Mesenchymal stem cell (in vitro differentiated cells and primary cell): ENCODE measurements around the gene GNA14.

Experiments used
- DNase-seq: peaks from one replicate; pipeline ENCODE4 v3.0.0-alpha.2; 2013
- H2AFZ ChIP-seq: one replicate; pipeline ENCODE4 v1.6.1; 2013; ENCODE audit warnings: low read depth, mild to moderate bottlenecking, control low read depth, inconsistent platforms, low read length, moderate library complexity
- H2AK5ac ChIP-seq: 2 replicates; pipeline ENCODE4 v1.6.1; 2013; ENCODE audit warnings: low read length, moderate library complexity, mild to moderate bottlenecking, inconsistent platforms; ENCODE audit not compliant: severe bottlenecking
- H2BK120ac ChIP-seq: one replicate; pipeline ENCODE4 v1.6.1; 2013; ENCODE audit warnings: low read depth, mild to moderate bottlenecking, inconsistent platforms, low read length, moderate library complexity
- H2BK12ac ChIP-seq, 2 experiments: one replicate each; pipeline ENCODE4 v1.6.1; 2013; ENCODE audit warnings: inconsistent platforms in 2 of 2, low read length in 2 of 2, mild to moderate bottlenecking in 2 of 2, moderate library complexity in 2 of 2, control low read depth in 1 of 2
- H2BK15ac ChIP-seq: one replicate; pipeline ENCODE4 v1.6.1; 2013; ENCODE audit warnings: mild to moderate bottlenecking, low read depth, inconsistent platforms; ENCODE audit not compliant: poor library complexity, severe bottlenecking
- H2BK5ac ChIP-seq: 2 replicates; pipeline ENCODE4 v1.6.1; 2013; ENCODE audit warnings: low read depth, mild to moderate bottlenecking, low read length, control low read depth, inconsistent platforms; ENCODE audit not compliant: poor library complexity, severe bottlenecking
- H3K14ac ChIP-seq, 2 experiments: one replicate each; pipeline ENCODE4 v1.6.1; 2013; ENCODE audit warnings: inconsistent platforms in 2 of 2, low read length in 2 of 2, control low read depth in 1 of 2, mild to moderate bottlenecking in 1 of 2, moderate library complexity in 1 of 2
- H3K18ac ChIP-seq, 2 experiments: one replicate each; pipeline ENCODE4 v1.6.1; 2013; ENCODE audit warnings: inconsistent platforms in 2 of 2, low read length in 2 of 2, control low read depth in 1 of 2, low read depth in 1 of 2, mild to moderate bottlenecking in 1 of 2
- H3K23ac ChIP-seq, 2 experiments: one replicate each; pipeline ENCODE4 v1.6.1; 2013; ENCODE audit warnings: inconsistent platforms in 2 of 2, low read length in 2 of 2, mild to moderate bottlenecking in 2 of 2, moderate library complexity in 2 of 2, control low read depth in 1 of 2
- H3K27ac ChIP-seq: 2 replicates; pipeline ENCODE4 v1.5.1; 2013; ENCODE audit warnings: mild to moderate bottlenecking, moderate library complexity, low read length, control low read depth, inconsistent platforms; ENCODE audit not compliant: poor library complexity, severe bottlenecking
- H3K27me3 ChIP-seq, 2 experiments: 2 replicates each; pipeline versions ENCODE4 v1.6.1 to v1.7.0; 2013; ENCODE audit warnings: low read length in 2 of 2, mild to moderate bottlenecking in 2 of 2, moderate library complexity in 2 of 2, control low read depth in 1 of 2, inconsistent platforms in 1 of 2; ENCODE audit not compliant: control insufficient read depth in 1 of 2, insufficient read depth in 1 of 2
- H3K36me3 ChIP-seq, 2 experiments: 2 replicates each; pipeline versions ENCODE4 v1.6.1 to v1.7.0; 2013; ENCODE audit warnings: low read length in 2 of 2, control low read depth in 1 of 2, inconsistent platforms in 1 of 2, low read depth in 1 of 2, mild to moderate bottlenecking in 1 of 2; ENCODE audit not compliant: insufficient read depth in 2 of 2, control insufficient read depth in 1 of 2
- H3K4ac ChIP-seq, 2 experiments: one replicate each; pipeline ENCODE4 v1.6.1; 2013; ENCODE audit warnings: inconsistent platforms in 2 of 2, low read length in 2 of 2, mild to moderate bottlenecking in 2 of 2, moderate library complexity in 2 of 2, control low read depth in 1 of 2, low read depth in 1 of 2
- H3K4me1 ChIP-seq: 2 replicates; pipeline ENCODE4 v1.6.1; 2013; ENCODE audit warnings: low read depth, low read length, control low read depth; ENCODE audit not compliant: control insufficient read depth, insufficient read depth
- H3K4me2 ChIP-seq: 2 replicates; pipeline ENCODE4 v1.6.1; 2013; ENCODE audit warnings: low read length, mild to moderate bottlenecking, inconsistent platforms; ENCODE audit not compliant: poor library complexity, severe bottlenecking
- H3K4me3 ChIP-seq, 2 experiments: 2 replicates each; pipeline versions ENCODE4 v1.5.1 to v1.7.0; 2013; ENCODE audit warnings: low read length in 2 of 2, mild to moderate bottlenecking in 2 of 2, control low read depth in 1 of 2, low read depth in 1 of 2; ENCODE audit not compliant: insufficient read depth in 1 of 2
- H3K79me1 ChIP-seq: replicated peaks from 2 replicates; pipeline ENCODE4 v1.6.1; 2013; ENCODE audit warnings: mild to moderate bottlenecking, control low read depth, low read length, inconsistent platforms; ENCODE audit not compliant: poor library complexity, severe bottlenecking
- H3K9ac ChIP-seq: 2 replicates; pipeline ENCODE4 v1.7.0; 2013; ENCODE audit warnings: mild to moderate bottlenecking, low read length, moderate library complexity
- H3K9me3 ChIP-seq: 2 replicates; pipeline ENCODE4 v1.7.0; 2013; ENCODE audit warnings: mild to moderate bottlenecking, low read length; ENCODE audit not compliant: control insufficient read depth
- H4K8ac ChIP-seq: one replicate; pipeline ENCODE4 v1.6.1; 2013; ENCODE audit warnings: inconsistent platforms, mild to moderate bottlenecking, low read length, moderate library complexity
- H4K91ac ChIP-seq: one replicate; pipeline ENCODE4 v1.6.1; 2013; ENCODE audit warnings: mild to moderate bottlenecking, low read length, inconsistent platforms
- WGBS: methylation state at CpG from one replicate; pipeline ENCODE4 v1.1.7; 2013; ENCODE audit warnings: mixed read lengths; 5-methylcytosine and 5-hydroxymethylcytosine counted together

Gene GNA14

DNA sequence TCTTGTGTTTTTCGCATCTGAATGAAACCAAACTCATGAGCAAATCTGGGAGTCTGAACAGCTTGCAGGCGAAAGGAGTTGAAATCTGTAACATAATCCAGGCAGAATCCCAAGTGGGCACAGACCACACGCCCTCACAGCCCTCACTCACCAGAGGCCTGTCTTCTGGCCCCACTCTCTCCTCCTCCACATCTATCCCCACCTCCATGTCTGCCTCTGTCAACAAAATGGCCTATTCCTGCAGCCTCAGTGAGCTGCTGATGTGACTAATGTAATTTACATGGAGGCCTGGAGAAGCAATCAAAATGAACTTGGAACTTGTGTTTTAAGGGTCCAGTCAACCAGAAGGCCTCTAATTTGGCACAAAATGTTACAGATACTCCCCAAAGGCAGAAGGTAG lies 136.6 kb downstream of the GNA14 start:
- Histone ChIP-seq H3K27ac (no peak overlapping the region), H3K36me3 (no peaks in the 10 kb centered on the region), H3K27me3 (no peaks in the 10 kb centered on the region), H3K4me3 (no peak overlapping the region), H3K4me1 (peaks cover 4% of the 10 kb centered on the region), H3K9ac (no peak overlapping the region), H2BK120ac (no peak overlapping the region), H3K9me3 (no peaks in the 10 kb centered on the region), H2BK12ac (no peak overlapping the region), H3K18ac (peak overlapping the region in 1 of 2 experiments; percentile 59), H3K79me1 (no peaks in the 10 kb centered on the region), H4K91ac (no peak overlapping the region), H3K4me2 (no peak overlapping the region), H2AK5ac (no peak overlapping the region), H2AFZ (no peak overlapping the region), H3K14ac (no peak overlapping the region), H2BK15ac (no peak overlapping the region), H3K23ac (no peak overlapping the region), H4K8ac (no peak overlapping the region), H3K4ac (no peak overlapping the region), H2BK5ac (no peak overlapping the region)
- DNase-seq = no peak
- WGBS = 90% methylated on average over 3 of the region's 3 CpGs

GRCh38 chr9:77510666-77511065 lies 137.5 kb downstream of the GNA14 start:
- H2BK12ac ChIP-seq = no peak overlapping the region
- H2BK120ac ChIP-seq = no peak overlapping the region
- no peak overlapping the region for H3K9ac ChIP-seq
- no peak overlapping the region for H4K8ac ChIP-seq
- H3K4me3 ChIP-seq = no peak overlapping the region
- no peaks in the 10 kb centered on the region for H3K9me3 ChIP-seq
- no peak overlapping the region for H3K4ac ChIP-seq
- H3K14ac ChIP-seq = no peak overlapping the region
- no peak overlapping the region for H3K18ac ChIP-seq
- H3K23ac ChIP-seq = no peak overlapping the region
- peaks cover 4% of the 10 kb centered on the region for H3K4me1 ChIP-seq
- H4K91ac ChIP-seq = no peak overlapping the region
- no peak overlapping the region for H2AFZ ChIP-seq
- H2BK5ac ChIP-seq = no peak overlapping the region
- H3K4me2 ChIP-seq = no peak overlapping the region
- no peak overlapping the region for H2AK5ac ChIP-seq
- no peak overlapping the region for H2BK15ac ChIP-seq
- no peaks in the 10 kb centered on the region for H3K27me3 ChIP-seq
- 84% methylated on average over 3 of the region's 3 CpGs for WGBS
- H3K79me1 ChIP-seq = no peaks in the 10 kb centered on the region
- no peak for DNase-seq
- no peaks in the 10 kb centered on the region for H3K36me3 ChIP-seq
- no peak overlapping the region for H3K27ac ChIP-seq

GRCh38 chr9:77508396-77508795 lies 139.7 kb downstream of the GNA14 start:
- H3K9me3 ChIP-seq = no peaks in the 10 kb centered on the region
- no peak overlapping the region for H3K4me2 ChIP-seq
- no peak overlapping the region for H4K91ac ChIP-seq
- H4K8ac ChIP-seq = no peak overlapping the region
- H3K23ac ChIP-seq = no peak overlapping the region
- no peak overlapping the region for H2BK12ac ChIP-seq
- no peak overlapping the region for H2BK120ac ChIP-seq
- H3K36me3 ChIP-seq = no peaks in the 10 kb centered on the region
- no peak overlapping the region for H3K4ac ChIP-seq
- H3K79me1 ChIP-seq = no peaks in the 10 kb centered on the region
- H2BK15ac ChIP-seq = no peak overlapping the region
- no peak overlapping the region for H3K4me3 ChIP-seq
- H2AFZ ChIP-seq = no peak overlapping the region
- no peaks in the 10 kb centered on the region for H3K4me1 ChIP-seq
- no peak overlapping the region for H2BK5ac ChIP-seq
- WGBS = 67% methylated on average over 2 of the region's 3 CpGs
- no peaks in the 10 kb centered on the region for H3K27me3 ChIP-seq
- no peak overlapping the region for H2AK5ac ChIP-seq
- no peak overlapping the region for H3K9ac ChIP-seq
- peak overlapping the region in 1 of 2 experiments; percentile 51 for H3K18ac ChIP-seq
- no peak overlapping the region for H3K14ac ChIP-seq
- peak; percentile 27 for DNase-seq
- H3K27ac ChIP-seq = no peak overlapping the region

GRCh38 chr9:77507212-77507961 lies 140.7 kb downstream of the GNA14 start:
- Histone ChIP-seq H3K18ac (no peak overlapping the region), H3K9ac (no peak overlapping the region), H3K4ac (no peak overlapping the region), H3K27ac (no peak overlapping the region), H2BK12ac (no peak overlapping the region), H2BK15ac (no peak overlapping the region), H3K27me3 (no peaks in the 10 kb centered on the region), H2BK120ac (no peak overlapping the region), H3K36me3 (no peaks in the 10 kb centered on the region), H3K14ac (no peak overlapping the region), H4K8ac (no peak overlapping the region), H3K9me3 (no peaks in the 10 kb centered on the region), H3K79me1 (no peaks in the 10 kb centered on the region), H3K23ac (no peak overlapping the region), H3K4me3 (no peak overlapping the region), H4K91ac (no peak overlapping the region), H3K4me1 (no peaks in the 10 kb centered on the region), H3K4me2 (no peak overlapping the region), H2BK5ac (no peak overlapping the region), H2AFZ (no peak overlapping the region), H2AK5ac (no peak overlapping the region)
- DNase-seq = no peak
- WGBS = 76% methylated on average over 5 of the region's 7 CpGs
